GM19099 (cell line): ENCODE results near the gene UBALD1.

Experiments
- POLR2A ChIP-seq: IDR thresholded peaks from 3 replicates; pipeline ENCODE4 v1.6.1; 2011; ENCODE audit warnings: low read depth; ENCODE audit not compliant: insufficient read length; ENCODE audit errors: extremely low read depth

The UBALD1 gene

DNA sequence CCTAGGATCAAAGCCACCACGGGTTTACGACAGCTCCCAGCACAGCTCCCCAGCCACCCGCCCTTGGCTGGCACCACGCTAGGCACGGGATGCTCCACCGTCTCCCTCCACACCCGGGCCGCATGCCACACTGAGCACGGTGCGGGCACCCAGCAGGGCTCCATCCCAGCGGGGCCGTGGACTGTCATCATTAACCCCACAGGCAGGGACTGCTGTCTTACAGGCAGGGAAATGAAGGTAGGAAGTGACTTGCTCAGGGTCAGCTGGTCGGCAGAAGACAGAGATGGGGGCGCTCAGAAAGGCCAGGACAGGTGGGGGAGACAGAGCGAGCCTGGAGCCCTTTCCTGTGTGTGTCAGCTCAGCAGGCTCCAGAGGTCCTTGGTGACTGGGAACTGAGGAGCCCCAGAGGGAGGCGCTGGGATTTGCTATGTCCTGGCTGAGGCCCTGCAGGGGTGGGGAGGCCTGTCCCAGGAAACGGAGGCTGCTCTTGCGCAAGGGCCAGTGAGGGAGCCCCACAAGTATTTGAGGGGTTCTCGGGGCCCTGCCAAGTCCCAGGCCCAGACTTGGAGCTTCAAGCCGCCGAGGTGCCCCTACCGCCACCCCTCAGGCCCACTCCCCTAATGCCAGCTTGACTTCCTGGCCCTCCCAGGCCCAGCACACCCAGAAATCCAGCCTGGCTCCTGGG is 3.2 kb downstream of the UBALD1 start:
- no peak for TF ChIP-seq POLR2A

DNA sequence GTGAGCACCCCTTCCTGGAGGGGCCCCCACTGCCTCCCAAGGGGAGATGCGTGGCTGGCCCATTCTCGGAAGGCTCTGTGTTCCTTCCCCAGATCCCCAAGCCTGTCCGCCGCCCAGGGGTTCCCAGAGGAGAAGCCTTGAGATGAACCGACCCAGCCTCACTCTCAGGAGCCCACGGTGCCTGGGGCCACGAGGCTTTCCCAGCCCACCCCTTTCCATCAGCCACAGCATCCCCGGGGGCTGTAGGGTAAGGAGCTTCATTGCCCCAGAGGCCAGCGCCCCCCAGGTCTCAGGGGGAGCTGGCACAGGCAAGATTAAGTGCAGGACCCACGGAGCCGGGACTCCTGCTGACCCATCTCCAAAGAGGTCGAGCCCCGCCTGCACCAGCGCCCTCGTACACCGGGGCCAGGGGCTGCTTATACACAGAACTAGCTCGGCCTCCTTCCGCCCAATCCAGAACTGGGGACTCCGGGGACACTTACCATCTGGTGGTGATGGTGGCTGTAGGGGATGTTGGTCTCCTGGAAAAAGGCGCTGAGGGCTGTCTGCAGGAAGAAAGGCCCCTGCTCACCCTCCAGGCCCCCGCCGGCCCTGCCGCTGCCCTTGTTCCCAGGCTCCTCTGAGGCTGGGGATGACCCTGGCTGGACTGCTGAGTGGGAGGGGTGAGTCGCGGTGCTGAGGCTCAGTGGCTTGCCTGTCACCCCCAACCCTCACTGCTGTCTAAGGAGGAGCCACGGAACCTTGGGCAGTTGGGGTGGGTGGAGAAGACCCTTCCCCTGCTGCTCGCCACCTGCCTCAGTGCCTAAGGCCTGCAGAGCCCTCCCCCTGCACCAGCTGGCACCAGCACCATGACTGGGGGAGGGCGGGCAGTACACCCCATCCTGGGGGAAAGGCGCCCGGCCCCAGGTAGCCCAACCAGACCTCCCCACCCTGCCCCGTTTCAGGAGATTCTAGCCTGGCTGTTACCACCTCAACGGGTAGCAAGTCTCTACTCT is 4.4 kb downstream of the UBALD1 start:
- no peak for TF ChIP-seq POLR2A

DNA sequence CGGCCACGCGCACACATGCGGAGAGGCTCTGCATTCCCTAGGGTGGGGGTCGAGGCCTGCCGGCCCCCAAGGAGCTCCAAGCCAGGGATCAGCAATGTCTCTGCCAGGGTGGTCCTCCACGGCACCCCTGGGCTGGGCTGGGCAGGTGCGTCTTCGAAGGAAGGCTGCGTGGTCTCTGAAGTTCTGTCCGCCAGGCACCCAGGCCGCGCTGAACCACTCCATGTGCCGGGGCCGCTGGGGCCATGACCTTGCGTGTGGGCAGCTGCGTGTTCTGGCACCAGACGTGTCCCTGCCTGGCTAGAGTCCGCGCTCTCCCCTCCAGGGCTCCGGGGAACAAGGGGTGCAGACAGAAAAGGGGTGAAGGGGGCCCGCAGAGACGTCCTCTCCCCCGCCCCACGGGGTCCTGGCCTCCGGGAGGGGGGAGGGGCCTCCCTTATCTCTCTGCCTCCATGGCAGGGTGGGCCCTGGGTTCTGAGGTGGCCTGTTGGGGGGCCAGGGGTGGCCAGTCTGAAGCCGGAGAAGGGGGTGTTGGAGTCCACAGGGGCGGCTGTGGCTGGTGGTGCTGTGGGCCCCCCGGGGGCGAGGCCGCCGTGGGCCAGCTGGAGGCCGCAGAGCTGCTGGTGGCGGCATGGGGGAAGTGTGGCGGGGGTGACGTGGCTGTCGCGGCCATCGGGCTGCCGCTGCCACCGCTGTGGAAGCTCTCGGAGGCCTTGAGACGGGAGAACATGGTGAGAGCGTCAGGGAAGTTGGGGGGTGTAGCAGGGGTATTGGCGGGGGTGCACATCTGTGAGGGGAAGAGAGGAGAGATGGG is 5.3 kb downstream of the UBALD1 start:
- TF ChIP-seq POLR2A: no peak

DNA sequence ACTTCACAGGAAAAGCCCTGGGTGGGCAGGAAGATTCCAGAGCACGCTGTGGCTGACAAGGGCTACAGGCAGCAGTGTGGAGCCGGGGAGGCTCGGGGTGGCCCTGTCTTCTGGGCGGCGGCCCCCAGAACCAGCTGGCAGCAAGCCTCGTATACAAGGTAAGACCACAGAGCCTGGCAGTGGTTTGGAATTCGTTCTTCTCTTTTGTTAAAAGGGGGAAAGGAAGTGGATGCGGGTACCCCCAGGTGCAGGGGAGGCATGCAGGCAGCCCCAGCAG is 6.0 kb downstream of the UBALD1 start:
- no peak for TF ChIP-seq POLR2A

DNA sequence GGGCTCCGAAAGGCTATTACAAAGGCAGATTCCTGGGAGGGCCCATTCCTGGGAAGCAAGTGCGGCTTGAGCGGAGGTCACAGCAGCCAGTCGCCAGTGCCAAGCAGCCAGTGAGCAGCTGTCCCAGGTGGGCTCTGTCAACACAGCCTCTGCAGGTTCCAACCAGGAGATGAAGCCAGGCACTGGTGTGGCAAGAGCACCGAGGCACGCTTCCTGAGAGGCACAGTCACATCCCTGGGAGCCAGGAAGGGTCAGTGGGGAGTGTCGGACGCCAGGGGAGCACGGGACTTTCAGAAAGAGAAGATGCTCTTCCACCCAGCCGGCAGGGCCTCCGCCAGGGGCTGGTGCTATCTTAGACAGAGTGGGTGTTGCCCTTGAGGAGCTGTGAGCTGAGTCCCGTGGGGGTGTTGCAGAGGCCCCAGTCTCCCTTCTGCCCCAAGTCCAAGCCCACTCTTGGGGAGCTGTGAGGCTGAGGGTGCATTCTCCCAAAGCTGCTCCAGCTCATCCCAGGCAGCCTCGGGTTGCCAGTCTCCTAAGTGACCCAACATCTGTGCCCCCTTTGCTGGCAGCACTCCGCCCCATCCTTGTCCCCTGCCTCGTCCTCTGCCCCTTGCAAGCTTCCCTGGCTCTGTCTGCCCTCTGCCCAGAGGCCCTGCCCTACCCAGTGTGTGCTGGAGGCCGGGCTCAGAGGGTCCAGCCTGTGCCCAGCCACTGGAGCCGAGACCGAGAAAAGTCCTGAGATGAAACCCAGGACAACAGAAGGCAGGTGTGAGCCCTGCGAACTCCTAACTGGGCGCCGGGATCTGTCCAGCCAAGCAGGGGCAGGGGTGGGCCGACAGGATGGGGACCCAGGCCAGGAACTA is 6.6 kb downstream of the UBALD1 start:
- TF ChIP-seq POLR2A: no peak

DNA sequence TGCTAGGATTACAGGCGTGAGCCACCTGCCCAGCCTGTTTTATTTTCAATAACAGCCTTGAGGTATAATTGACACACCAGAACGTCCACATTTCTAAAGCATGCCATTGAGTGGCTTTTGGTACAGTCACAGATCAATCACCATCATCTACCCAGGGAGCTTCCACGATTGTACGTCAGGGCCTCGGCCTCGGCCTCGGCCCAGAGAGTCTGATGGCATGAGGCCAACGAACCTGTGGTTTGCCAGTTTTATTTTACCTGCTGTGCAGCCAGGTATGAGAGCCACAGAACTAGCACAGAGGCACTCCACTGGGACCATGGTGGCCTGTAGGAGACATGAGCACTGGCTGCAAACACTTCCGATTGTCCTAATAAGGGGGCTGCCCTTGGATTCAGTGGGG is 8.3 kb downstream of the UBALD1 start:
- TF ChIP-seq POLR2A: no peak

DNA sequence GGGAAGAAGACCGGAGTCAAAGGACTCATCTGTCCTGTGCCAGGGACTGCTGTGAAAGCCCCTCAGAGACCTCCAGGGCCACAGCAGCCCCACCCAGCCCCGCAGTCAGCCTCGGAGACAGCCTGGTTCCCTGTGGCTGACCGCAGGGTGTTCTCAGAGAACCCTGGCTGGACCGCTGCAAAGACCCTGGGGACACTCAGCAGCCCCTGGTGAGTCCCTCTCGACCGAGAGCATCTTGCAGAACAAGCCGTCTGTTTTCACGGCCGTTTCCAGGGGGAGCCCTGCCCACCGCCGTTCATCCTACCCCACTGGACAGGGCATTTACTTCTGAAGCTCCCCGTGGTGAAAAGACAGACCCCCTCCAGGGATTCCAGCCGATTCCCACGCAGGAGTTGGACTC is 10.3 kb downstream of the UBALD1 start:
- TF ChIP-seq POLR2A: no peak

DNA sequence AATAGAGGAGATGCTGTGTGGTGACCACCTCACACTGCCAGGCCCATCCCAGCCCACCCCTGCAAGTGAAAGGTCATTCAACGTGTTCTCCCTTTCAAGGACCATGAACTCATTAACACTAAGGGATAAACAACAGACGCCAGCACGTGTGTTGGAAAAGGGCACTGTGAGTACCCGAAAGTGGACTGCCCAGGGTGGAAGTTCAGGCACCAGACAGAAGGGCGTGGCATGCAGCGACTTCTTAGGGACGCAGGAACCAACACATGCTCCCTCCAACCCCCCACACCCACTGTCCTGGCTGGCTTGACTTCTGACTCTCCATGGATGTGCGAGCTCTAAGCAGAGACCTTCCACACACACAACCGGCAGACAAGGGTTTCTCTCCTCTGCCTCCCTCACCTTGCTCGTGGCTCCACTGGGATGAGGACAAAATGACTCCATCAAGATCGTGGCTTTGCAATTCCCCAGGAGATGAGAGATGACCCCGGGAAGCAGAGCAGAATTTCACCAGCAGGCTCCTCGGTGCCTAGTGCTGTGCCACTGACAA is 11.0 kb downstream of the UBALD1 start:
- TF ChIP-seq POLR2A: no peak

DNA sequence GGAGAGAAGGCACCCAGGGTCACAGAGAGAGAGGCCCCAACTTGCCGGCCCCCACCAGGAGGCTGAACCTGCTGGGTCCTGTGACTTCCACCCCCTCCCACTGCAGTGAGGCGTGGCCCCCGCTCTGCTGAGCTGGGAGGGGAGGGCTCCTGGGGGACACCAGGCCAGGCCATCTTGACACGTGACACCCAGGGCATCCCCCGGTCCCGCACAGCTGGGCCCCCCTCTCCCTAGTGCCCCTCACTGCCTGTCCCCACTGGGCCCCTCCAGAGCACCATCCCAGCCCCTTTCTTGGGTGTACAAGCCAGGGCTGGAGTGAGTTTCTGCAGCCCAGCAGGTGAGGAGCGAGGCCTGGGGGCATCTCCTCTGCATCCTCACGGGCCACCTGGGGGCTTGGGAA is 12.4 kb downstream of the UBALD1 start:
- no peak for TF ChIP-seq POLR2A

DNA sequence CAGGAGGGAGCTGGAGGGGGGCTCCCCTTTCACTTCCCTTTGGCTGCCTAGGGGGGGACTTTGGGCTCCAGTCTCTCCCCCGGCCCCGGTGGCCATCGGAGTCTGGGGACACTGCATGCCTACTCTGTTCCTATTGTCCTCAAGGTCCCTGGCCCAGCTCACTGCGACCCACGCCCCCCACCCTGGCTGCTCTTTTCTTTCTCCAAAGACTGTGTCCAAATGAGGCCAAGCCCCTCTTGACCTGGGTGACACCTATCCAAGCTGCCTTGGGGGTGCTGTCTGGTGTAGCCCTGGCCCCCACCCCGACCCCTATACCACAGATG is 12.9 kb downstream of the UBALD1 start:
- no peak for TF ChIP-seq POLR2A

DNA sequence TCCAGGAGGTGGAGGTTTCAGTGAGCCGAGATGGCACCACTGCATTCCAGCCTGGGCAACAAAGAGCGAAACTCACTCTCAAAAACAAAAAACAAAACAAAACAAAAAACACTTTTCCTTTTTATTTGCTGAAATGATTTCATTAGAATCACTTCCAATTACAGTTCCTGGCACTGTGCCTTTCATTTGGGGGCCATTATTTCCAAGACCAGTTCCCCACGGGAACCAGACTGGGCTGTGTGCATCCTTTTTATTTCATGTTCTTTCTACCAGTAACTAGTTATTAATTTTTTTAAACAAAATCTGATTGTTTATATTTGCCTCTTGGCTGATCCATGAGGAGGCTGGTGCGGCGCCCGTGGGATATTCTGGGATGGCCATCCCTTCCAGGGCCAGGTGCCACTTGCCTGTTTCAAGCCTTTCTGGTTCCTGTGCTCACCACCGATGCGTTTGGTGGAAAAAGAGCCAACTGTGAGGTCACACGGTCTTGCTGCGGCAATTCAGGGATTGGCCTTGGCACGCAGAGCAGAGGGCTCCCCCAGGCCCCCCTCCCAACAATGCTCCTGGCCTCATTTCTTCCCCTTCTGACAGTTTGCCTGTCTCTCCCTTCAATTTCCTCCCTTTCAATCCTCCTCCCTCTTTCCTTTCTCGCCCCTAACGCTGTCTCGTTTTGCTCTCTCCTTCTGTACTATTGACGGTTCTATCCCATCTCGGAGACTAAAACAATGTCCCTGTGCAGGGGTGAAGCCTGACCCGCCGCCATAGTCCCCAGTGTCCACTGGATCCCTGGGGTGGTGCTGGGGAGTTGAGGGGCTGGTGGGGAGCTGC is 13.4 kb downstream of the UBALD1 start:
- no peak for TF ChIP-seq POLR2A

DNA sequence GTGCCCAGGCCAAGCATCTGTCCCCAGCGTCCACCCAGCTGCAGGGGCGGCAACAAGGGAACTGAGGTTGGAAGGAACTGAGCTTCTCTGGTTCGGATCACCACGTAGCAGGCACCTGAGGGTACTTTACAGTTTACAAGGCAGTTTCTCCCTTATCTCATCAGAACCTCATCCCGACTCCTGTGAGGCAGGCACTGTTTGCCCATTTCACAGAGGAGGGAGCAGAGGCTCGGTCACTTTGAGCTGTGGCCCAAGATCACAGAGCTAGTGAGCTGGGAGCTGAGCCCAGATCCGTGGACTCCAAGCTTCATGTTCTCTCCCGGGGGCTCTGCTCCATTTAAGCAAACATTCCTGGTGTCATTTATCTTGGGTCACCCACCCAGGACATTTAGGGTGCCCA is 15.1 kb downstream of the UBALD1 start:
- TF ChIP-seq POLR2A: no peak

DNA sequence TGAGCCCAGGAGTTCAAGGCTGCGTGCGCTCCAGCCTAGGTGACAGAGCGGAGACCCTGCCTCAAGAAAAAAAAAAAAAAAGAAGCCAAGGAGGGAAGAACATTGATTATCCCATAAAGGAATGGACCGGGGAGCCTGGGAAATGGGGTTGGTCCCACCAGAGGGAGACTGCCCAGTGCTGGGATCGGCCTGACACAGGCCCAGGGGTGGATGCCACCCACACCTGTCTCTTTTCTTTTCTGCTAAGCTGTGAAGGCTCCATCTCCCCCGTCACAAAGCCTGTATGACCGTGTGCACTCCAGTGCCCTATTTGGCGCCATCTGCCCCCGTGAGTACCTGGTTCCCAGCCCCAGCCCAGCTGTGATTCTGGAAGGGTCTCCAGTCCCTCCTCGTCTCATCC is 15.7 kb downstream of the UBALD1 start:
- no peak for TF ChIP-seq POLR2A

DNA sequence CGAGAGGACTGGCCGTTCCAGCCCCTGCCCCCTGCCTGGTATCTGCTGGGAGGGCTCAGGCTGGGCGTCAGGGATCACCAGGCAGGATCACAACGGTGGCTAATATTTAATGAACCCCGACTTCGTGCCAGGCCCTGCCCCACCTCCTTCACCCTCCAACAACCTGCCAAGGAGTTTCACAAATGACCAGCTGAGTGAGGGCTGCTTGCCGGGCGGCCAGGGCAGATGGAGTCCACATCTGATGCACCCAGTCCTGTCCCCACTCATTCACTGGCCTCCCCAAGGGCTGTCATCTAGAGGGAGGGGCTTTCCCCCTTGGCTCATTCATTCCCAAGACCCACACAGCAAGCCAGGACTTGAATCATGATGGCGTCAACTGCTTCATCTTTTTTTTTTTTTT is 17.5 kb downstream of the UBALD1 start:
- no peak for TF ChIP-seq POLR2A
